HCT116 (cell line): Measurements from ENCODE around the gene RGS11. TPM values are rescaled to one million over a fixed set of nuclear protein-coding genes. Genes with fewer than 3 reads are reported as not detected.

ENCODE experiments used
- ATAC-seq: fragments of 200-7000 bp; cut with Tn5 transposase; 2 replicates; pipeline ENCODE4 v1.9.1; 2020; ENCODE audit warnings: mild to moderate bottlenecking, moderate library complexity
- BruUV-seq: library from RNA; stranded (reverse); fragments of 400-500 nt; replicated peaks from 2 replicates; lab custom pipeline; 2021; lab: Mats Ljungman, UMichigan
- CTCF ChIA-PET: fragments of 300-600 bp; sonication (Branson Sonifier 250); formaldehyde crosslinking; loops from one replicate; lab custom pipeline; 2021; ENCODE audit warnings: antibody characterized with exemption; lab: Charles Lee
- POLR2A ChIA-PET: fragments of 300-600, 350-600 bp; sonication (Branson Sonifier 250); formaldehyde crosslinking; loops from one replicate; lab custom pipeline; 2021; ENCODE audit warnings: antibody characterized with exemption; lab: Charles Lee
- RAD21 ChIA-PET, 2 experiments: fragments of 300-600 bp; sonication (Branson Sonifier 250); formaldehyde crosslinking; loops; one replicate each; lab custom pipeline; 2023; ENCODE audit warnings: low total read pairs in 2 of 2; ENCODE audit not compliant: uncharacterized antibody in 2 of 2, unreplicated experiment in 2 of 2, low non-redundant PET in 1 of 2; lab: Charles Lee
- DNase-seq: peaks from one replicate; pipeline ENCODE4 v3.0.0-alpha.2; 2010; ENCODE audit warnings: low read depth, low spot score
- H2AFZ ChIP-seq: fragments of 200-600 bp; shearing (Covaris generic), sonication (generic); 2 replicates; pipeline ENCODE4 v1.6.1; 2017; ENCODE audit warnings: low read depth, mixed run types, mixed read lengths, antibody characterized with exemption, low read length; ENCODE audit not compliant: poor library complexity, severe bottlenecking
- H3K27ac ChIP-seq: 2 replicates; pipeline ENCODE4 v1.5.1; 2012; ENCODE audit warnings: low read depth, low read length
- H3K27me3 ChIP-seq: fragments of 200-600 bp; sonication (generic); 2 replicates; pipeline ENCODE4 v1.6.1; 2016; ENCODE audit warnings: mixed run types, low read length, mixed read lengths; ENCODE audit not compliant: insufficient read depth
- H3K36me3 ChIP-seq, 2 experiments: fragments of 200-500 bp in 1 of 2; fragments of 200-600 bp in 1 of 2; sonication (Bioruptor generic) in 1 of 2; sonication (generic) in 1 of 2; 2 replicates each; pipeline versions ENCODE4 v1.5.1 to v1.6.1; 2014 to 2016; ENCODE audit warnings: low read length in 2 of 2, inconsistent platforms in 1 of 2, mixed read lengths in 1 of 2, mixed run types in 1 of 2; ENCODE audit not compliant: insufficient read depth in 2 of 2, control insufficient read depth in 1 of 2
- H3K4me1 ChIP-seq, 2 experiments: fragments of 200-600 bp in 1 of 2; sonication (generic) in 1 of 2; 2 replicates each; pipeline versions ENCODE4 v1.5.1 to v1.6.1; 2012 to 2017; ENCODE audit warnings: low read length in 2 of 2, inconsistent platforms in 1 of 2, mild to moderate bottlenecking in 1 of 2, mixed read lengths in 1 of 2, mixed run types in 1 of 2, moderate library complexity in 1 of 2; ENCODE audit not compliant: insufficient read depth in 2 of 2, control insufficient read depth in 1 of 2
- H3K4me2 ChIP-seq: fragments of 200-600 bp; sonication (generic); 2 replicates; pipeline ENCODE4 v1.6.1; 2017; ENCODE audit warnings: mixed run types, low read length, mixed read lengths
- H3K4me3 ChIP-seq, 2 experiments: fragments of 200-600 bp in 1 of 2; sonication (generic) in 1 of 2; replicated peaks in 1 of 2; 2 replicates each; pipeline ENCODE4 v1.5.1; 2011 to 2016; ENCODE audit warnings: low read length in 2 of 2, control low read depth in 1 of 2, low read depth in 1 of 2, mild to moderate bottlenecking in 1 of 2, mixed read lengths in 1 of 2, mixed run types in 1 of 2
- H3K79me2 ChIP-seq: fragments of 200-600 bp; sonication (generic); 2 replicates; pipeline ENCODE4 v1.6.1; 2017; ENCODE audit warnings: mild to moderate bottlenecking, mixed run types, low read length, moderate library complexity, mixed read lengths; ENCODE audit not compliant: insufficient read depth
- H3K9ac ChIP-seq: fragments of 200-600 bp; sonication (generic); 2 replicates; pipeline ENCODE4 v1.6.1; 2016; ENCODE audit warnings: low read length, mixed read lengths
- H3K9me2 ChIP-seq: fragments of 200-600 bp; sonication (generic), shearing (Covaris generic); 2 replicates; pipeline ENCODE4 v1.6.1; 2017; ENCODE audit warnings: mixed run types, mild to moderate bottlenecking, moderate library complexity; ENCODE audit not compliant: insufficient read depth
- H3K9me3 ChIP-seq, 2 experiments: fragments of 200-500 bp in 1 of 2; fragments of 200-600 bp in 1 of 2; sonication (Bioruptor generic) in 1 of 2; sonication (generic) in 1 of 2; 2 replicates each; pipeline ENCODE4 v1.6.1; 2014 to 2017; ENCODE audit warnings: low read length in 2 of 2, mixed read lengths in 2 of 2, inconsistent platforms in 1 of 2, low read depth in 1 of 2, mild to moderate bottlenecking in 1 of 2, mixed run types in 1 of 2, moderate library complexity in 1 of 2; ENCODE audit not compliant: control insufficient read depth in 1 of 2, insufficient read depth in 1 of 2
- H4K20me1 ChIP-seq: fragments of 200-600 bp; sonication (generic), shearing (Covaris generic); 2 replicates; pipeline ENCODE4 v1.6.1; 2017; ENCODE audit warnings: mixed run types, mild to moderate bottlenecking, moderate library complexity; ENCODE audit not compliant: insufficient read depth
- CBX3 ChIP-seq: IDR thresholded peaks from 2 replicates; pipeline ENCODE4 v1.6.1; 2012; ENCODE audit warnings: low read depth
- CEBPB ChIP-seq: IDR thresholded peaks from 2 replicates; pipeline ENCODE4 v1.6.1; 2012; ENCODE audit warnings: low read depth
- CTCF ChIP-seq, 3 experiments: fragments of 200-600 bp in 1 of 3; sonication (generic) in 1 of 3; IDR thresholded peaks in 2 of 3; conservative IDR thresholded peaks in 1 of 3; 2 replicates each; pipeline ENCODE4 v1.5.1; 2012 to 2017; ENCODE audit warnings: low read depth in 2 of 3, low read length in 2 of 3, antibody characterized with exemption in 1 of 3, borderline replicate concordance in 1 of 3, control low read depth in 1 of 3, mild to moderate bottlenecking in 1 of 3, mixed read lengths in 1 of 3, mixed run types in 1 of 3, moderate library complexity in 1 of 3; ENCODE audit not compliant: insufficient read depth in 1 of 3
- EGR1 ChIP-seq: IDR thresholded peaks from 2 replicates; pipeline ENCODE4 v1.6.1; 2012; ENCODE audit warnings: low read depth
- EZH2 ChIP-seq: fragments of 200-600 bp; sonication (generic); IDR thresholded peaks from 2 replicates; pipeline ENCODE4 v1.6.1; 2017; ENCODE audit warnings: antibody characterized with exemption, mixed run types
- EZH2phosphoT487 ChIP-seq: fragments of 200-600 bp; IDR thresholded peaks from 2 replicates; pipeline ENCODE4 v1.6.1; 2018; ENCODE audit warnings: antibody characterized with exemption, borderline replicate concordance
- JUND ChIP-seq: IDR thresholded peaks from 2 replicates; pipeline ENCODE4 v1.6.1; 2012
- MAX ChIP-seq: IDR thresholded peaks from 2 replicates; pipeline ENCODE4 v1.6.1; 2012
- POLR2A ChIP-seq: IDR thresholded peaks from 2 replicates; pipeline ENCODE4 v1.7.0; 2011; ENCODE audit warnings: borderline replicate concordance; ENCODE audit not compliant: insufficient read depth, insufficient read length; ENCODE audit errors: extremely low read depth
- RAD21 ChIP-seq: IDR thresholded peaks from 2 replicates; pipeline ENCODE4 v1.6.1; 2012; ENCODE audit warnings: low read depth, mild to moderate bottlenecking
- REST ChIP-seq: IDR thresholded peaks from 2 replicates; pipeline ENCODE4 v1.6.1; 2012; ENCODE audit warnings: low read depth
- SIN3A ChIP-seq: IDR thresholded peaks from 2 replicates; pipeline ENCODE4 v1.6.1; 2012; ENCODE audit warnings: low read depth
- YY1 ChIP-seq: IDR thresholded peaks from 2 replicates; pipeline ENCODE4 v1.6.1; 2011; ENCODE audit warnings: low read length, low read depth, moderate library complexity, mild to moderate bottlenecking; ENCODE audit not compliant: insufficient replicate concordance; ENCODE audit errors: extremely low read depth
- ZBTB33 ChIP-seq: IDR thresholded peaks from 2 replicates; pipeline ENCODE4 v1.6.1; 2011; ENCODE audit warnings: mild to moderate bottlenecking, low read length, moderate library complexity; ENCODE audit not compliant: insufficient replicate concordance; ENCODE audit errors: extremely low read depth
- ZNF274 ChIP-seq: fragments of 200-500 bp; sonication (Bioruptor generic); IDR thresholded peaks from 2 replicates; pipeline ENCODE4 v1.6.1; 2014; ENCODE audit warnings: mild to moderate bottlenecking, low read depth, low read length, inconsistent platforms
- intact Hi-C: fragments of 100-400 bp; cut with micrococcal nuclease; formaldehyde crosslinking; loops from 2 replicates; pipeline ENCODE4 v1.10.0; 2022
- total RNA-seq: library from RNA; stranded (reverse); gene quantifications from one replicate; pipeline ENCODE4 v1.2.1, GENCODE V29; 2021; ENCODE audit not compliant: unreplicated experiment

Gene RGS11
- total RNA-seq, 1 experiment from 2014 or later: not detected

- no peaks in the 10 kb centered on the region for H3K9me3 ChIP-seq
- 0 out of 2 replicates have a peak, but pooled peaks have one; percentile 9 for ATAC-seq
- H3K36me3 ChIP-seq: no peaks in the 10 kb centered on the region
- no peak for DNase-seq
- H3K9me2 ChIP-seq: no peaks in the 10 kb centered on the region
- ChIA-PET CTCF (no interaction called here), RAD21 (no interaction called here), POLR2A (no interaction called here)
- TF ChIP-seq CBX3 (no peak), SIN3A (no peak), CEBPB (no peak), RAD21 (no peak), YY1 (no peak), EGR1 (no peak), CTCF (IDR thresholded peaks at IDR 0.05 in 2 of 3, conservative IDR thresholded peaks at IDR 0.05 in 1 of 3; ENCODE audit: borderline replicate concordance in 1 of 3, insufficient read depth in 1 of 3, low read depth in 2 of 3, low read length in 2 of 3) (no peak), JUND (no peak), ZNF274 (no peak), MAX (no peak), POLR2A (no peak), EZH2phosphoT487 (no peak), REST (no peak), ZBTB33 (no peak), EZH2 (no peak)
- H3K4me1 ChIP-seq: no peaks in the 10 kb centered on the region
- no peaks in the 10 kb centered on the region for H3K79me2 ChIP-seq
- BruUV-seq: no TSS peak
- no peak overlapping the region for H2AFZ ChIP-seq
- no peak overlapping the region for H3K4me3 ChIP-seq
- H3K27me3 ChIP-seq: no peaks in the 10 kb centered on the region
- H3K4me2 ChIP-seq: no peak overlapping the region
- H3K27ac ChIP-seq: no peak overlapping the region
- intact Hi-C loops: no loop called here
- H4K20me1 ChIP-seq: no peaks in the 10 kb centered on the region
- H3K9ac ChIP-seq: no peak overlapping the region
These were observed 8.7 kb upstream of the RGS11 start for GRCh38 chr16:284204-285120.
